ENCODE results near the gene ATP2B2. TPM values are rescaled to one million over a fixed set of nuclear protein-coding genes. Genes with fewer than 3 reads are reported as not detected.

Gene ATP2B2
- total RNA-seq, 1 donor from 2014 or later: 0.13 TPM

GRCh38 chr3:10465161-10465560 is 40.2 kb downstream of the ATP2B2 start:
- H3K27me3 Mint-ChIP-seq (ENCODE audit: unreplicated experiment): peaks cover 36% of the 10 kb centered on the region
- no peak for DNase-seq (ENCODE audit: extremely low spot score, unreplicated experiment)
- no peak overlapping the region for H3K4me3 Mint-ChIP-seq (ENCODE audit: unreplicated experiment)
- no peaks in the 10 kb centered on the region for H3K4me1 Mint-ChIP-seq (ENCODE audit: unreplicated experiment)
- no peak overlapping the region for H3K27ac Mint-ChIP-seq (ENCODE audit: unreplicated experiment)
- no peak for TF ChIP-seq CTCF (IDR thresholded peaks at IDR 0.05)
- H3K36me3 Mint-ChIP-seq (ENCODE audit: unreplicated experiment): no peaks in the 10 kb centered on the region
- H3K9me3 Mint-ChIP-seq (ENCODE audit: unreplicated experiment): no peaks in the 10 kb centered on the region

DNA sequence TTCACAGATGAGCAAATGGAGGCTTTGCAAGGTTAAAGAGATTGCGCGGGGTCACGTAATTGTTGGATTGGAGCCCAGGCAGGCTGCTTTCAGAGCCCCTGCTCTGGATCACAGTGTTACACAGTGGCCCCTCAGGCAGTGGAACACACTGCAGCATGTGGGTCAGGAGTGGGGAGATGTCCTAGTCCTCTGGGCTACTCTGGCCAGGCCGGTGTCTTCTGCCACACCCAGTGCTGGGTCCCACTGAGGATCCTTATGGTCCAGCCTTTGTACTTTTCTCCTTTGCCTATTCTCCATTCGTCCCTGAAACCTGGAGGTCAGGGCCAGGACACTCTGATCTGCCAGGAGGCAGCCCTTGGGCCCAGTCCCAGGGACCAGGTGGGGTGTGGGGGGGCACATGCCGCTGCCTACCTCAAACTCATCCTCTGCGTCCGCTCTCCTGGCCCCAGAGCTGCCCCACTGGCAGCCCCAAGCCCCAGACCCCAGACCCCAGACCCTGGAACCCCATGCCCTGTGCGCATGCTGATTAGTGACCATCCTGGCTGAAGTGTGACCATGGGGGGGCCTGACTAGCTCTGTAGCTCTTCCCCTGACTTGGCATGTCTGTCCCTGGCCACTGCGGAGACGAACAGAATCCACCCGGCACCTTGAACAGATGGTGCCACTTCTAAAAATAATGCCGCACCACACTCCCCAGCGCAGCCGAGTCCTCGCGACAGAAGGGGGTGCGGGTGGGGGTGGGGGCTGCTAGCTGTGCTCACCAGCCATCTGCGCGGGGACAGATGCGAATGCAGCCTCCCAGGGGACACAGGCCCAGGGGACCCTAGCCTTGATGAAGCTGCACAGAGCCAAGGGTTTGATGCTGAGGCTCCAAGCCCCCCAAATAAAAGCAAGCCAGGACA is 41.6 kb downstream of the ATP2B2 start:
- no peak for DNase-seq (ENCODE audit: extremely low spot score, unreplicated experiment)
- no peak for TF ChIP-seq CTCF (IDR thresholded peaks at IDR 0.05)
- no peaks in the 10 kb centered on the region for H3K9me3 Mint-ChIP-seq (ENCODE audit: unreplicated experiment)
- H3K4me1 Mint-ChIP-seq (ENCODE audit: unreplicated experiment): no peaks in the 10 kb centered on the region
- H3K27ac Mint-ChIP-seq (ENCODE audit: unreplicated experiment): no peak overlapping the region
- H3K4me3 Mint-ChIP-seq (ENCODE audit: unreplicated experiment): no peak overlapping the region
- no peaks in the 10 kb centered on the region for H3K36me3 Mint-ChIP-seq (ENCODE audit: unreplicated experiment)
- peaks cover 25% of the 10 kb centered on the region for H3K27me3 Mint-ChIP-seq (ENCODE audit: unreplicated experiment)

DNA sequence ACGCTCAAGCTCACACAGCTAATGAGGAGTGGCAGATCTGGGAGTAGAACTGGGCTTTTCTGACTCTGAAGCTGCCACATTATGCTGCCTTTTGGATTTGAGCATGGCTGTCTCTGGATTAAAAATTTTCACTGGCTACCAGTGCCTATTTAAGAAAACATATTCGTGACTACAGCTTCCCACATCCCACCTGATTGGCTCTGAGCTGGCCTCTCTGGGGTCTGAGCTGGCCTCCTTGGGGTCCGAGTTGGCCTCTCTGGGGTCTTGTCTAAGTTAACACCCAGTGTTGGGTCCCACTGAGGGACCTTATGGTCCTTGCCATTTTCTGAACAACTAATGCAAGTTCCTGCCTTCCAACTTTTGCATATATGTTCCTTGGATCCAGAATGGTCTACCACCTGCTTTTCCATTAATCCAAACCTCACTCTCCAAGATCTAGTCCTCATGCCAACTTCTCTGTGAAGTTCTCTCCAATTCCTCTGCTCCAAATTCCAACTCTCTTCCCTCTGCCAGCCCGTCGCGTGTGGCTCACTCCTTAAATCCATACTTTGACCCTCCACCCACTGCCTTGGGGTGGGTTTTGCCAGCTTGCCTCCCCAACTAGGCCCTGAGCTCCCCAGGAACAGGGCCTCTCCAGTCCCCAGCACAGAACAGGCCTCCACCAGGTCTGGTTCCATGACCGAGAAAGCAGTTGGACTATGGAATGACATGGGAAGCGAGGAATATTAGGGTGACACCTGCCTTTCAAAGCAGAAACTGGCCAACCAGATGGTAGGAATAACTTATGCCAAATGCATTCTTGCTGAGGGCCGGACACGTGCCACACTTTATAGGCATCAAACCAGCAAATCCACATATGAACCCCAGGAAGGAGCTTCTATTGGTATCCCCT is 42.5 kb downstream of the ATP2B2 start:
- no peak overlapping the region for H3K4me3 Mint-ChIP-seq (ENCODE audit: unreplicated experiment)
- no peaks in the 10 kb centered on the region for H3K4me1 Mint-ChIP-seq (ENCODE audit: unreplicated experiment)
- no peaks in the 10 kb centered on the region for H3K36me3 Mint-ChIP-seq (ENCODE audit: unreplicated experiment)
- DNase-seq (ENCODE audit: extremely low spot score, unreplicated experiment): no peak
- no peaks in the 10 kb centered on the region for H3K9me3 Mint-ChIP-seq (ENCODE audit: unreplicated experiment)
- no peak overlapping the region for H3K27ac Mint-ChIP-seq (ENCODE audit: unreplicated experiment)
- H3K27me3 Mint-ChIP-seq (ENCODE audit: unreplicated experiment): peaks cover 22% of the 10 kb centered on the region
- TF ChIP-seq CTCF (IDR thresholded peaks at IDR 0.05): no peak

DNA sequence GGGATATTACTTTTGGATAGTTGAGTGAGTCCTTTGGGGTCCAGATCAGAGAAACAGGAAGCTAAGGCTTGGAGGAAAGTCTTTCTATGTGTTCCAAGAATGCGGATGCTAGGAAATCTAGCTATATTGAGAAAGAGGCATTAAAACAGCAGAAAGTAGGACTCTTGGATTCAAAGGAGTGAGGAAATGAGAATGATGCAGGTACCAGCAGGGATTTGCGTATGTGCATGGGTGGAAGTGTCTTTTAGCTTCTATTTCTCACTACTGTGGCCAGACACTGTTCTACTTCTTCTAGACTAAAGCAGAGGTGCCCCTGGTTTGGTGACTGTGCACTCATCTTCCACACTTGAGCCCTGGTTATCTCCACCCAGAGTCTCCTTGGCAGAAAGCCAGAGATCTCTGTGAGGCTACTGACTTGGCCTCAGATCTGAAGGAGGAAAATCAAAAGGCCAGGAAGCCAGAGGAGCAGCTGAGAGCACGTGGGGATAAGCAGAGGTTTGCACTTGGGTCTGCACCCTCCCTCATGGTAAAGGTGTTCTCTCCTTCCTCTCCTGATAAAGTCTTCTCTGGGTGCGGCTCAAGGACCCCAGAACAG is 44.3 kb downstream of the ATP2B2 start:
- H3K9me3 Mint-ChIP-seq (ENCODE audit: unreplicated experiment): no peaks in the 10 kb centered on the region
- no peak for DNase-seq (ENCODE audit: extremely low spot score, unreplicated experiment)
- peaks cover 31% of the 10 kb centered on the region for H3K27me3 Mint-ChIP-seq (ENCODE audit: unreplicated experiment)
- no peaks in the 10 kb centered on the region for H3K4me1 Mint-ChIP-seq (ENCODE audit: unreplicated experiment)
- no peaks in the 10 kb centered on the region for H3K36me3 Mint-ChIP-seq (ENCODE audit: unreplicated experiment)
- H3K4me3 Mint-ChIP-seq (ENCODE audit: unreplicated experiment): no peak overlapping the region
- H3K27ac Mint-ChIP-seq (ENCODE audit: unreplicated experiment): no peak overlapping the region
- no peak for TF ChIP-seq CTCF (IDR thresholded peaks at IDR 0.05)
